ENCODE data around the gene ZBTB16. TPM values are rescaled to one million over a fixed set of nuclear protein-coding genes. Genes with fewer than 3 reads are reported as not detected.

The ZBTB16 gene
- total and polyA plus RNA-seq, 10 donors, result 1.5 to 85.6 (median 42.1) TPM

DNA sequence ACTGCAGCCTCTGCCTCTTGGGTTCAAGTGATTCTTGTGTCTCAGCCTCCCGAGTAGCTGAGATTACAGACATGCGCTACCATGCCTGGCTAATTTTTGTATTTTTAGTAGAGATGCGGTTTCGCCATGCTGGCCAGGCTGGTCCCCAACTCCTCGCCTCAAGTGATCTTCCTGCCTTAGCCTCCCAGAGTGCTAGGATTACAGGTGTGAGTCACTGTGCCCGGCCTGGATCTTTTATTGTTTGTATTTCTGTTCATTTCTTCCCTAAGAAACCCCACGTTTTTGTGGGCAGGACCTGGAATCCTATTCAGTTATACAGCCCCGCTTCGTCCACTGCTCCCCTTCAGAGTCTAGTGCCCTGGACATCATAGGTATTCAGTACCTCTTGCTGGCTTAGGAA lies 28.7 kb downstream of the ZBTB16 start:
- H3K9me3 ChIP-seq, result no peaks in the 10 kb centered on the region
- H3K36me3 ChIP-seq, result peaks cover 0 to 41% (median 0%) of the 10 kb centered on the region in 6 donors
- DNase-seq, result no peak
- H3K4me3 ChIP-seq, result no peak overlapping the region
- TF ChIP-seq POLR2A (IDR thresholded peaks at IDR 0.05) (no peak), POLR2AphosphoS5 (IDR thresholded peaks at IDR 0.05) (no peak)
- TF ChIP-seq, protein P1, sequence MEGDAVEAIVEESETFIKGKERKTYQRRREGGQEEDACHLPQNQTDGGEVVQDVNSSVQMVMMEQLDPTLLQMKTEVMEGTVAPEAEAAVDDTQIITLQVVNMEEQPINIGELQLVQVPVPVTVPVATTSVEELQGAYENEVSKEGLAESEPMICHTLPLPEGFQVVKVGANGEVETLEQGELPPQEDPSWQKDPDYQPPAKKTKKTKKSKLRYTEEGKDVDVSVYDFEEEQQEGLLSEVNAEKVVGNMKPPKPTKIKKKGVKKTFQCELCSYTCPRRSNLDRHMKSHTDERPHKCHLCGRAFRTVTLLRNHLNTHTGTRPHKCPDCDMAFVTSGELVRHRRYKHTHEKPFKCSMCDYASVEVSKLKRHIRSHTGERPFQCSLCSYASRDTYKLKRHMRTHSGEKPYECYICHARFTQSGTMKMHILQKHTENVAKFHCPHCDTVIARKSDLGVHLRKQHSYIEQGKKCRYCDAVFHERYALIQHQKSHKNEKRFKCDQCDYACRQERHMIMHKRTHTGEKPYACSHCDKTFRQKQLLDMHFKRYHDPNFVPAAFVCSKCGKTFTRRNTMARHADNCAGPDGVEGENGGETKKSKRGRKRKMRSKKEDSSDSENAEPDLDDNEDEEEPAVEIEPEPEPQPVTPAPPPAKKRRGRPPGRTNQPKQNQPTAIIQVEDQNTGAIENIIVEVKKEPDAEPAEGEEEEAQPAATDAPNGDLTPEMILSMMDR (IDR thresholded peaks at IDR 0.05 in 8 of 11, conservative IDR thresholded peaks at IDR 0.05 in 3 of 11), result no peak
- intact Hi-C loops (cut with DNase I; ENCODE audit: low total_unique reads), result loop anchor here (10.0 kb wide), 1 partner anchor 47 kb away; no protein-coding TSS in a partner anchor
- WGBS, 5 donors, result 76 to 86% (median 85%) methylated on average over 9 of the region's 9 CpGs
- H3K27ac ChIP-seq, result peak overlapping the region in 2 of 8 donors; percentile 4 to 33
- H3K27me3 ChIP-seq (replicated peaks in 1 of 7), result peaks cover 0 to 4% (median 0%) of the 10 kb centered on the region in 7 donors
- H3K4me1 ChIP-seq, result peaks cover 12 to 100% (median 74%) of the 10 kb centered on the region in 6 donors

DNA sequence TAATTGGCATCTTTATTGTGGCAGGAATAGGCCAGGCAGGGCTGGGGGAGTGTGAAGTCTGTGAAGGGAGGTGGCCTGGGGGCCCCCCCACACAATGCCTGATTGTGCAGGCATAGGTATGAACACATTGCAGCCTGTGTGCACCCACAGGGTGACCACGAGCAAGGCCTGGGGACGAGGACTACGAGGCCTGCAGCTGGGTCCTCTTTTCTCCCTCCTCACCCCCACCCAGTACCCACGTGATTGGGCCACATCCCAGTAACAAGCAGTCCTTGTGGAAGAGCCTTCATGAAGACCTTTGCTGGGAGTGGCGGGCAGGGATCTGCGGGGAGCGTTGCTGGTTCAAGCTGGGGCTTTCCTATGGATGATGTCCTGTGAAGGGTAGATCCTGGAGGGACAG lies 29.3 kb downstream of the ZBTB16 start:
- peak in 1 of 3 donors; percentile 9 for TF ChIP-seq POLR2AphosphoS5 (IDR thresholded peaks at IDR 0.05)
- no peak for TF ChIP-seq POLR2A (IDR thresholded peaks at IDR 0.05)
- TF ChIP-seq, protein P1 (IDR thresholded peaks at IDR 0.05 in 8 of 11, conservative IDR thresholded peaks at IDR 0.05 in 3 of 11), result no peak
- peaks cover 12 to 99% (median 69%) of the 10 kb centered on the region in 6 donors for H3K4me1 ChIP-seq
- WGBS, 5 donors, result 64 to 81% (median 69%) methylated on average over 7 of the region's 7 CpGs
- peaks cover 0 to 41% (median 0%) of the 10 kb centered on the region in 6 donors for H3K36me3 ChIP-seq
- peak overlapping the region in 2 of 8 donors; percentile 4 to 33 for H3K27ac ChIP-seq
- H3K27me3 ChIP-seq (replicated peaks in 1 of 7), result no peaks in the 10 kb centered on the region
- H3K9me3 ChIP-seq, result no peaks in the 10 kb centered on the region
- intact Hi-C loops (cut with DNase I; ENCODE audit: low total_unique reads), result loop anchor here (10.0 kb wide), 1 partner anchor 46 kb away; no protein-coding TSS in a partner anchor
- no peak for DNase-seq
- no peak overlapping the region for H3K4me3 ChIP-seq

DNA sequence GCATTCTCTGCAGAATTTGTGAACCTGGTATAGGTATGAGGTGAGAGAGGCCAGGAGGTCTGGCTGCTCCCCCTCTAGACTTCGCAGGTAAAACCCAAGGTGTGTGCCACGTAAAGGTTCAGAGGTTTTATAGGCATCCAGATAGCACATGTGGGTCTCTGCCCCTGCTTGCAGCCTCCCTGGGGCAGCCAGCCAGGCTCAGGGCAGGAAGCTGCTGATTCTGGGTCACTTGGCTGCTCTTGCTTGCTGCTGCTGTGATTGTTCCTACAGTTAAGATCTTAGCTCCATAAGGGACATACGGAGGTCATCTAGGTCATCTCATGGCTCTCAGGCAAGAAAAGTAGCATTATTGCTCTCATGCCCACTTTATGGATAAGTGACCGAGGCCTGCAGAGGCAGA lies 30.2 kb downstream of the ZBTB16 start:
- Histone ChIP-seq H3K4me3 (no peak overlapping the region), H3K27me3 (replicated peaks in 1 of 7) (no peaks in the 10 kb centered on the region), H3K9me3 (no peaks in the 10 kb centered on the region), H3K27ac (peak overlapping the region in 4 of 8 donors; percentile 5 to 33 (median 24)), H3K36me3 (peaks cover 0 to 47% (median 0%) of the 10 kb centered on the region in 6 donors), H3K4me1 (peaks cover 12 to 99% (median 63%) of the 10 kb centered on the region in 6 donors)
- intact Hi-C loops (cut with DNase I; ENCODE audit: low total_unique reads), result loop anchor here (10.0 kb wide), 1 partner anchor 45 kb away; no protein-coding TSS in a partner anchor
- TF ChIP-seq, protein P1 (IDR thresholded peaks at IDR 0.05 in 8 of 11, conservative IDR thresholded peaks at IDR 0.05 in 3 of 11), result no peak
- no peak for TF ChIP-seq POLR2A (IDR thresholded peaks at IDR 0.05)
- peak in 1 of 3 donors; percentile 22 for TF ChIP-seq POLR2AphosphoS5 (IDR thresholded peaks at IDR 0.05)
- WGBS, 5 donors, result 78 to 89% (median 83%) methylated on average over 2 to 4 of the region's 4 CpGs
- no peak for DNase-seq

DNA sequence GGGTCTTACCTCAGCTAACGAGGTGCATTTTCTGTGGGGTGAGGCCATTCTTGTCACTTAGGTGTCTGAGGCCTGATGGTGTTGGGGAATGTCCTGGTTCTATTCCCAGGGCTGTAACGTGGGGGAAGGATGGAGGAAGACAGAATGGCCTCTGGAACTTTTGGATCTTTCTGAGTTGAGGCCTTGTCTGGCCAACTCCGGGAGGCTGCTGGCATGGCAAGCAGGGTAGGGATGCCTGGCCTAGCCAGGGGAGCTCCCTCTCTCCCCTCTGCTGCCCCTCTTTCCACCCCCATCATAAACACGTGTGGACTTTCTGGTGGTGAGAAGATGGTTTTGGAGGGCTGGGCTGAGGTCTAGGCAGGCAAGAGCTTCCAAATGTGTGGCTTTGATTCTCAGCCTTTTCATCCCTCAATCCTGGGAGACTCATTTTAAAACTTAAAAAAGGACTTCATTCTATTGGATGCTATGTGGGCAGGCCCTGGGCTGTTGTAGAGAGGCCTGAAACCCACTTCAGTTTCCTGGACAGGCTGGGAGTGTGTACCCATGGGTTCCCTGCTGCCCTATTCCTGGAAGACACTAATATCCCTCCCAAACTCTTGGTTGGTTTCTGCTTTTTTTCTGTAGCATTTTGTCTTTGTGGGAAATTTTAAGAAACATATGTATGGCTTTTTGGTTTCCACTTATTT lies 30.9 kb downstream of the ZBTB16 start:
- H3K36me3 ChIP-seq, result peaks cover 0 to 49% (median 0%) of the 10 kb centered on the region in 6 donors
- peak overlapping the region in 4 of 8 donors; percentile 5 to 33 (median 24) for H3K27ac ChIP-seq
- intact Hi-C loops (cut with DNase I; ENCODE audit: low total_unique reads), result no loop called here
- TF ChIP-seq, protein P1 (IDR thresholded peaks at IDR 0.05 in 8 of 11, conservative IDR thresholded peaks at IDR 0.05 in 3 of 11), result no peak
- TF ChIP-seq POLR2A (IDR thresholded peaks at IDR 0.05), result no peak
- no peak for TF ChIP-seq POLR2AphosphoS5 (IDR thresholded peaks at IDR 0.05)
- 74 to 89% (median 79%) methylated on average over 4 of the region's 4 CpGs for WGBS, 5 donors
- DNase-seq, result no peak
- H3K27me3 ChIP-seq (replicated peaks in 1 of 7), result no peaks in the 10 kb centered on the region
- H3K4me1 ChIP-seq, result peaks cover 12 to 96% (median 61%) of the 10 kb centered on the region in 6 donors
- H3K4me3 ChIP-seq, result no peak overlapping the region
- no peaks in the 10 kb centered on the region for H3K9me3 ChIP-seq

Data from spleen (tissue), 11 donors.